Measurements from ENCODE around the gene KIRREL3.

GRCh38 chr11:126707498-126707897 is 293.1 kb downstream of the KIRREL3 start:
- TF ChIP-seq CTCF (IDR thresholded peaks at IDR 0.05; ENCODE audit: insufficient read depth, low read length, poor library complexity, severe bottlenecking) (no peak), EZH2phosphoT487 (conservative IDR thresholded peaks at IDR 0.05; ENCODE audit: low read length) (no peak)

All from SU-DHL-6 (cell line).